NCI-H510A treated with DMSO at 0.1 percent for 48 hours (cell line): ENCODE results near the gene PSEN1.
"Not testable (repeated sequence)": the region's sequence is repeated elsewhere in the genome, so short reads cannot be mapped to it uniquely, and the experiment has no call there.

Experiments used
- DNase-seq: peaks from one replicate; lab custom pipeline; 2025; lab: John Stamatoyannopoulos, UW

The PSEN1 gene

GRCh38 chr14:73166399-73166798 lies 30.1 kb downstream of the PSEN1 start:
- DNase-seq = no peak

- DNase-seq = no peak
These were observed 31.4 kb downstream of the PSEN1 start for GRCh38 chr14:73167727-73168126.

- no peak for DNase-seq
These were observed 32.0 kb downstream of the PSEN1 start for GRCh38 chr14:73168274-73168673.

GRCh38 chr14:73168691-73169090 lies 32.4 kb downstream of the PSEN1 start:
- DNase-seq = no peak

GRCh38 chr14:73169855-73170254 lies 33.5 kb downstream of the PSEN1 start:
- not testable (repeated sequence) for DNase-seq

- DNase-seq = no peak
These were observed 34.4 kb downstream of the PSEN1 start for GRCh38 chr14:73170686-73171085.

GRCh38 chr14:73172500-73172899 lies 36.2 kb downstream of the PSEN1 start:
- no peak for DNase-seq

GRCh38 chr14:73173092-73173735 lies 36.9 kb downstream of the PSEN1 start:
- DNase-seq = peak; percentile 41

GRCh38 chr14:73176685-73177084 lies 40.4 kb downstream of the PSEN1 start:
- DNase-seq = no peak

GRCh38 chr14:73180385-73180805 lies 44.1 kb downstream of the PSEN1 start:
- no peak for DNase-seq

GRCh38 chr14:73180969-73181368 lies 44.7 kb downstream of the PSEN1 start:
- DNase-seq = not testable (repeated sequence)

- DNase-seq = no peak
These were observed 52.2 kb downstream of the PSEN1 start for GRCh38 chr14:73188501-73188911.

- no peak for DNase-seq
These were observed 53.3 kb downstream of the PSEN1 start for GRCh38 chr14:73189651-73190050.

- DNase-seq = no peak
These were observed 55.1 kb downstream of the PSEN1 start for GRCh38 chr14:73191441-73191840.

- not testable (repeated sequence) for DNase-seq
These were observed 58.0 kb downstream of the PSEN1 start for GRCh38 chr14:73194306-73194705.

- DNase-seq = no peak
These were observed 61.9 kb downstream of the PSEN1 start for GRCh38 chr14:73198253-73198652.

GRCh38 chr14:73203527-73203926 lies 67.2 kb downstream of the PSEN1 start:
- DNase-seq = no peak

GRCh38 chr14:73207615-73208014 lies 71.3 kb downstream of the PSEN1 start:
- DNase-seq = no peak

GRCh38 chr14:73208390-73208789 lies 72.1 kb downstream of the PSEN1 start:
- DNase-seq = no peak

- no peak for DNase-seq
These were observed 72.5 kb downstream of the PSEN1 start for GRCh38 chr14:73208846-73209245.

GRCh38 chr14:73209953-73210352 lies 73.6 kb downstream of the PSEN1 start:
- no peak for DNase-seq

- no peak for DNase-seq
These were observed 75.1 kb downstream of the PSEN1 start for GRCh38 chr14:73211251-73212040.

GRCh38 chr14:73216030-73216429 lies 79.7 kb downstream of the PSEN1 start:
- DNase-seq = no peak

- DNase-seq = no peak
These were observed 81.1 kb downstream of the PSEN1 start for GRCh38 chr14:73217411-73217810.
